HL-60 (cell line): ENCODE measurements around the gene MDGA2.

Experiments
- DNase-seq, 2 experiments: peaks; one replicate each; pipeline ENCODE4 v3.0.0-alpha.2; 2010 to 2020; ENCODE audit warnings: low read depth in 1 of 2, low spot score in 1 of 2
- H3K27ac ChIP-seq: fragments of 250-450 bp; sonication (Bioruptor Pico); replicated peaks from 2 replicates; pipeline ENCODE4 v1.5.1; 2020; ENCODE audit warnings: mild to moderate bottlenecking, moderate library complexity
- H3K27me3 ChIP-seq: fragments of 250-450 bp; sonication (Bioruptor Pico); 2 replicates; pipeline ENCODE4 v1.5.1; 2021; ENCODE audit warnings: mild to moderate bottlenecking, moderate library complexity; ENCODE audit not compliant: insufficient read depth, poor library complexity, severe bottlenecking
- H3K4me3 ChIP-seq: replicated peaks from 2 replicates; pipeline ENCODE4 v1.5.1; 2011; ENCODE audit warnings: mild to moderate bottlenecking, control low read depth, low read length; ENCODE audit not compliant: insufficient read depth
- CTCF ChIP-seq: IDR thresholded peaks from one replicate; pipeline ENCODE4 v1.5.1; 2011; ENCODE audit warnings: low read length, control low read depth, inconsistent platforms; ENCODE audit not compliant: insufficient read depth
- GABPA ChIP-seq: IDR thresholded peaks from 2 replicates; pipeline ENCODE4 v1.6.1; 2012; ENCODE audit warnings: low read depth
- POLR2AphosphoS5 ChIP-seq: IDR thresholded peaks from 2 replicates; pipeline ENCODE4 v1.6.1; 2012; ENCODE audit warnings: low read depth
- REST ChIP-seq: IDR thresholded peaks from 2 replicates; pipeline ENCODE4 v1.6.1; 2012; ENCODE audit warnings: low read depth; ENCODE audit not compliant: insufficient replicate concordance
- SPI1 ChIP-seq: IDR thresholded peaks from 2 replicates; pipeline ENCODE4 v1.6.1; 2012; ENCODE audit warnings: low read depth, mild to moderate bottlenecking, borderline replicate concordance

The MDGA2 gene

GRCh38 chr14:47509957-47510356, 165.4 kb downstream of the MDGA2 start:
- DNase-seq, result no peak
- TF ChIP-seq GABPA, result no peak
- no peak for TF ChIP-seq CTCF
- no peak for TF ChIP-seq REST
- no peaks in the 10 kb centered on the region for H3K27me3 ChIP-seq
- H3K27ac ChIP-seq, result no peak overlapping the region
- no peak overlapping the region for H3K4me3 ChIP-seq

GRCh38 chr14:47507861-47508260, 167.5 kb downstream of the MDGA2 start:
- no peak overlapping the region for H3K27ac ChIP-seq
- no peaks in the 10 kb centered on the region for H3K27me3 ChIP-seq
- no peak for DNase-seq
- no peak for TF ChIP-seq GABPA
- TF ChIP-seq SPI1, result no peak
- H3K4me3 ChIP-seq, result no peak overlapping the region

GRCh38 chr14:47500369-47500768, 175.0 kb downstream of the MDGA2 start:
- Histone ChIP-seq H3K27me3 (no peaks in the 10 kb centered on the region), H3K27ac (no peak overlapping the region), H3K4me3 (no peak overlapping the region)
- no peak for TF ChIP-seq CTCF
- no peak for TF ChIP-seq GABPA
- no peak for TF ChIP-seq SPI1
- no peak for TF ChIP-seq POLR2AphosphoS5
- TF ChIP-seq REST, result no peak
- no peak for DNase-seq

GRCh38 chr14:47490766-47491165, 184.6 kb downstream of the MDGA2 start:
- no peak overlapping the region for H3K27ac ChIP-seq
- H3K4me3 ChIP-seq, result no peak overlapping the region
- H3K27me3 ChIP-seq, result no peaks in the 10 kb centered on the region
- TF ChIP-seq SPI1 (no peak), CTCF (no peak), REST (no peak), POLR2AphosphoS5 (no peak), GABPA (no peak)
- no peak for DNase-seq
